ENCODE results near the gene IFI30.

The IFI30 gene

DNA sequence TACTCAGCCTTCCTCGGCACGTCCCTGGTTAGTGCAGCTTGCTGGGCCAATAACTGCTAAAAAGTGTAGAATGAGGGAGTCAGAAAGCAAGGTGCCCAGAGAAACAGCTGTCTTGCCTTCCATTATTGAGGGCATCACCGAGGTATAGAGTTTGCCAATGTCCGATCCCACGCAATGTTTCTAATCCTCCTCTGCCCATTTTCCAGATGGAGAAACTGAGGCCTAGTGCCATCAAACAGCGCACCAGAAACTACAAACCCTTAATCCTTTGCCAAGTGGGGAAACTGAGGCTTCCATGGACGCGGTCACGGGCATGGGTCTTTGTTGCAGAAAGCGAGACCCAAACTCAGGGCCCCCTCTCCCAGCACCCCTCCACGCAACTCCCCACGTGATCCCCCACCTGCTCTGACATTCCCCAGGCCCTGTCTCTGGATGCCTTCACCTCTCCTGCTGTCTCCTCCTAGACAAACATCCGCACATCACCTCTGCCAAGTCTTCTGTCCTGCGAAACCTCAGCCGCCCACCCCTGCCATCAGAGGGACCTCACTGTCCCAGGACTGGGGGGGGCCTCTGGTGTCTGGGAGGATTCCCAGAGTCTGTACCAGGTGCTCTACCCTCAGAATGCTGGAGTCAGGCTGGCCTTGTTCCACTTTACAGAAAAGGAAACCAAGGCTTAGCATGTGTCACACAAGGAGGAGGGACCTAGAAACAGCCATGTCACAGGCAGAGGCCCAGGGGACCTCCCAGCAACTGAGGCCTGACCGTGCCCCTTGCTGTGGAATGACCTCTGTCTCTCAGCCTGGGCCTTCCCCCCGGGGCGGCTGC lies 53.6 kb downstream of the IFI30 start:
- TF ChIP-seq, protein P1, sequence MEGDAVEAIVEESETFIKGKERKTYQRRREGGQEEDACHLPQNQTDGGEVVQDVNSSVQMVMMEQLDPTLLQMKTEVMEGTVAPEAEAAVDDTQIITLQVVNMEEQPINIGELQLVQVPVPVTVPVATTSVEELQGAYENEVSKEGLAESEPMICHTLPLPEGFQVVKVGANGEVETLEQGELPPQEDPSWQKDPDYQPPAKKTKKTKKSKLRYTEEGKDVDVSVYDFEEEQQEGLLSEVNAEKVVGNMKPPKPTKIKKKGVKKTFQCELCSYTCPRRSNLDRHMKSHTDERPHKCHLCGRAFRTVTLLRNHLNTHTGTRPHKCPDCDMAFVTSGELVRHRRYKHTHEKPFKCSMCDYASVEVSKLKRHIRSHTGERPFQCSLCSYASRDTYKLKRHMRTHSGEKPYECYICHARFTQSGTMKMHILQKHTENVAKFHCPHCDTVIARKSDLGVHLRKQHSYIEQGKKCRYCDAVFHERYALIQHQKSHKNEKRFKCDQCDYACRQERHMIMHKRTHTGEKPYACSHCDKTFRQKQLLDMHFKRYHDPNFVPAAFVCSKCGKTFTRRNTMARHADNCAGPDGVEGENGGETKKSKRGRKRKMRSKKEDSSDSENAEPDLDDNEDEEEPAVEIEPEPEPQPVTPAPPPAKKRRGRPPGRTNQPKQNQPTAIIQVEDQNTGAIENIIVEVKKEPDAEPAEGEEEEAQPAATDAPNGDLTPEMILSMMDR (IDR thresholded peaks at IDR 0.05; ENCODE audit: low read depth, low read length, missing control alignments), result no peak
- DNase-seq (ENCODE audit: low read depth), result no peak
- no peak overlapping the region for H3K4me3 ChIP-seq (ENCODE audit: low read depth, low read length)
- in situ Hi-C loops (cut with HindIII; ENCODE audit: low sequenced_read_pairs), result no loop called here

Measured in astrocyte of the cerebellum (primary cell).